Dedifferentiated amniotic fluid mesenchymal stem cell (primary cell): ENCODE measurements around the gene GABRG3.
"Not testable (repeated sequence)": the region's sequence is repeated elsewhere in the genome, so short reads cannot be mapped to it uniquely, and the experiment has no call there.

Experiments
- DNase-seq: peaks from one replicate; pipeline ENCODE4 v3.0.0-alpha.2; 2016; ENCODE audit errors: extremely low spot score

The GABRG3 gene

DNA sequence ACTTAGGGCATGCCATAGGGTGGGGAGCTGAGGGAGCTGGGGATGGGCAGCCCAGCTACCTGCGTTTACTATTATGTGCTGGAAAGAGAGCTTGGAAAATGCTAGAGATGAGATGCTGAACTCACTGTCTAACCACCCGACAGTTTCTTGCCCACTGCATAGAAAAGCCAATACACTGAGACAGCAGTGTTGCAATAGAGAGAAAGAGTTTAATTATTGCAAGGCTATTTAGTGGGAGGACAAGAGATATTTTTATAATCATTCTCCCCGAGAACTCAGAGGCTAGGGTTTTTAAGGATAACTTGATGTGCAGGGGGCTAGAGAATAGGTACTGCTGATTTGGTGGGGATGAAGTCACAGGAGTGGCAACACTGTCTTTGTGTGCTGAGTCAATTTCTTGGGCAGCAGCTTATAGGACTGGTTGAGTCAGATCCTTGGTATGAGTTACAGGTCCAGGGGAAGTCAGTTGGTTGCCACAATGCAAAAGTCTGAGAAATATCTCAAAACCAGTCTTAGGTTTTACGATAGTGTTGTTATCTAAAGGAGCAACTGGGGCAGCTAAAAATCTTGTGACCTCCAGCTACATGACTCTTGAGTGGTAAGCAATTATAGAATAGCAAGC lies 205.9 kb downstream of the GABRG3 start:
- no peak for DNase-seq

DNA sequence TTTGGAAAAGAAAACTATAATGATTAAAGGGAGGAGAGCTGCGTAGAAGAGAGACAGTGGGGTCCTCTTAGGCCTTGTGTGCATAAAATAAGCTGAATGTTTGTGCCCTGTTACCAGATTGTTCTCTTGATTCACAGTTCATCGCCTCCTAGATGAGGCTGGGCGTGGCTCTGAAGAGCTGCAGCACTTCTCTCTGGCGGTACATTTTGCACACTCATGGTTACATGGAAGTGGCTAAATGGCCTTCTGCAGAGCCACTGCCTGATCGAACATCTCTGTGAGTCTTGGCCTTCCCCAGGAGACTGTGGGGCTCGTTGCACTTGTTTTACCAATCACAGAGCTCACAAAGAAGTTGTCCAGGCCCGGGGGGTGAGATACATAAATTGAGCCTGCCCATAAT lies 208.8 kb downstream of the GABRG3 start:
- DNase-seq: no peak

DNA sequence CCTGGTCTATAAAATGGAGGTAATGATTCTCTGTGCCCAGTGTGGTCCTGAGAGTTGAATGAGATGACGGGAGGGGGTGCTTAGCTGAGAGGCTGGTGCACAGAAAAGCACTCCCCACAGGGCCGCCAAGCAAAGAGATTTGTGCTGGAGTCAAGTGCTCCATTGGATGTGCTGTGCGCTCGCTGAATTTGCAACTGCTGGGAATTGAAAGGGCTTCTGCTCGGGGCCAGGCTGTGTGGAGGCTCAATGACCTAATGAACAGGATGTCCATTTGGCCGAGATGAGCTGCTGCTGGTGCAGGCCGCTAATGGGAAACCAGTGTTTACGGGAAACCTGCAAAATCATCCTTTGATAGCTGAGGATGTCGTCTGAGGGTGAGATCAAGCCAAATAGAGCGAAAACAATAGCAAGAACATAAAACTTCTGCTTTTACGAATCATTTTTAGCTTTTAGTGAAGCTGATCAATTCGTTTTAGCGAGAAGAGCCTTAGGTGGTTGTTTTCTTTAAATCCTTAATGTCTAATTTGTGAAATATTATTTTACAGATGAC lies 211.7 kb downstream of the GABRG3 start:
- no peak for DNase-seq

DNA sequence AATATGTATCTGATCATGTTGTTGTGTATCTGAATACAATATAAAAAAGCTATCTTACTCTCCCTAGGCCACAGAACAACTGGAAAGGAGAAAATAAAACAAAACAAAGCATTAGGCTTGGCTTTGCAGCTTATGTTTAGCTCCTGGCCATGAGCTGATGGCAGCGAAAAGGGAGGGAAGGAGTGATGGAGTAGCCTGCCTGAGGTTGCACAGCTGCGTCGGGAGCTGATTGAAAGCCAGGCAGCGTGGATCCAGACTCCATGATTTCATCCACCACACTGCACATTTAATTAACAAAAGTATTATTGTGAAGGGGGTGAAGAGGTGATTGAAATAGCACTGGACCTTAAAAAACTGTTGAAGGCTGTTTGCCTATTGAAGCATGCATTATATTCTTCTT lies 212.2 kb downstream of the GABRG3 start:
- DNase-seq: no peak

DNA sequence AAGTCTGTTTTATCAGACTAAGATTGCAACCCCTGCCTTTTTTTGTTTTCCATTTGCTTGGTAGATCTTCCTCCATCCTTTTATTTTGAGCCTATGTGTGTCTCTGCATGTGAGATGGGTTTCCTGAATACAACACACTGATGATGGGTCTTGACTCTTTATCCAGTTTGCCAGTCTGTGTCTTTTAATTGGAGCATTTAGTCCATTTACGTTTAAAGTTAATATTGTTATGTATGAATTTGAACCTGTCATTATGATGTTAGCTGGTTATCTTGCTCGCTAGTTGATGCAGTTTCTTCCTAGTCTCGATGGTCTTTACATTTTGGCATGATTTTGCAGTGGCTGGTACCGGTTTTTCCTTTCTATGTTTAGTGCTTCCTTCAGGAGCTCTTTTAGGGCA lies 220.5 kb downstream of the GABRG3 start:
- not testable (repeated sequence) for DNase-seq

DNA sequence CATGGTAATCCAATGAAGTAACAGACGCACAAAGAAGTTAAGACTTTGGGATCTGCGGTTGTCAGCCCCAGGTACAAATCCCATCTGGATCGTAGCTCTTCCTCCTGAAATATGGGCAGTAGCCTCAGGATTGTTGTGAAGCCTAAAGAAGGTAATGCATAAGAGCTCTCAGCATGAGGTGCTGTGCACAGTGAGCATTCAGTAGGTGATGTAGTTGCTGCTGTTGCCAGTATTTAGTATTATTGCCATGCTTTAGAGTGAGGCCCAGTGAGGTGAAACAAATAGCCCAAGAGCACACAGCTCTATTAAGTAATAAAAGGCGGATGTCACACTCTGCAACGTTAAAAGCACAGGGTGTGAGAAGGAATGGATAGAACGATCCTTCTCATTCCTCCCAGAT lies 225.7 kb downstream of the GABRG3 start:
- no peak for DNase-seq

DNA sequence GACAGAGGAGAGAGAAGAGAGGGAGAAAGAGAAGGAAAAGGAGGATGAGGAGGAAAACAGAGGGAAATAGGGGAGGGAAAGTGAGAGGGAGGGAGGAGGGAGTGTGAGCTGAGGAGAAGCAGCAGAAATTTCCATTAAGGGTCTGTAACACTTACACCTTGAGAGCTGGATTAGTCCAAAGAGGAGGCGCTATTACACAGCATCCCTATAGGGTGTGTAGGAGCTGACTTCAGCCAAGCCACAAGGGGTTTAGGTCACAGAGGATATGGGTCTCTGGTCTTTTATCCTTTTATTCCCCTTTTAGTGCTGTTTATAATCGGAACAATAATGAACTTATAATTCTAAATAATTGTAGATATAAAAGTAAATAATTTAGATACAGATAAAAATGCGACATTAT lies 230.4 kb downstream of the GABRG3 start:
- DNase-seq: no peak

DNA sequence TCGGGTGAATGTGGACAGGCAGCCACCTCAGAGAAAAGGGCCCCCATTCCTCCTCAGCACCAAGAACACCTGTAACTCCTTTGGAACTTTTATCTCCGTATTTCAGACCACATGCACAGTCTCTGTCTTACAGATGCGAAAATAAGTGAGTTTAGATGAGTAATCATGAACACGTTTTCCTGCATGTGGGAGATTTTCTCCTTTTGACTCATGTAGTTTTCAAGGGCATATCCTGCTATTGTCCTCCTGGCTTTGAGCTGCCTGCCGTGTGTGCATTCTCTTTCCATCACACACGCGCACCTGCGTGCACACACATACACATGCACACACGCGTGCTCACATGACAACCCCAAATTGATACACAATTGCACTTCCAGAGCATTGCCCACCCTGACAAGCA lies 239.2 kb downstream of the GABRG3 start:
- DNase-seq: no peak

DNA sequence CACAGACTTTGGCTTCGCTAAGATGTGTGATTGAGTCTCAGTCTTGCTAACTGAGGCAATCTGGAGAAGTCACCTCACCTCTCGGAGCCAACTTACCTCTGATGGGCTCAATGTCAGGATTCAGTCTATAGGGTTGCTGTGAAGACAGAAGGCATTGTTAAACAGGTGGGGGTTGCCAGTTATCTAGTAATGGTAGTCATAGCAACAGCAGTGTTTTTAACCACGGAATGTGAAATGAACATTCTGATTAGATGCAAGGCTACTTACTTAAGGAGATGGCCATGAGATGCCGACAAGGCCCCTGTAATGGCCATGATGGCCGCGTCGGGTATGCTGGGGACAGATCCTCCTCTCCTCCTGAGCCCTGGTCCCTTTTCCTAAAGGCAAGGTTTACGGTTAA lies 243.1 kb downstream of the GABRG3 start:
- DNase-seq: no peak

DNA sequence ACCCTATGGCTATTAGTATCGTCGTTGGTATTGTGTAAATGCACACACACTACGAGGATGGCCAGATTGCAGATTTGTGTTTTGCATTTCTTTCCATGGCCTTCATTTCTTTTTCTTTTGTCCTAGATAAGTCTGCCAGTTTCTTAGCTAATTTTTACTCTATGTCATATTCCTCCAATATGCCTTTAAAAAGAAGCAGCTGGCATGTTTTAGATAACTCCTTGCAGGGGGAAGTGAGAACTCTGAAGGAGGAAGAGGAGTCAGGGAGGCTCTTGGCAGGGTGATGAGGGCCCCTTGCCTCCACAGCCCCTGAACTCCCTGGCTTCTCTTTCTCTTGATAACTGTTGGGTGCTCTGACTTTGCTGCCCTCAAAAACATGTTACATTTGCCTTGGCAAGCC lies 244.0 kb downstream of the GABRG3 start:
- DNase-seq: no peak

DNA sequence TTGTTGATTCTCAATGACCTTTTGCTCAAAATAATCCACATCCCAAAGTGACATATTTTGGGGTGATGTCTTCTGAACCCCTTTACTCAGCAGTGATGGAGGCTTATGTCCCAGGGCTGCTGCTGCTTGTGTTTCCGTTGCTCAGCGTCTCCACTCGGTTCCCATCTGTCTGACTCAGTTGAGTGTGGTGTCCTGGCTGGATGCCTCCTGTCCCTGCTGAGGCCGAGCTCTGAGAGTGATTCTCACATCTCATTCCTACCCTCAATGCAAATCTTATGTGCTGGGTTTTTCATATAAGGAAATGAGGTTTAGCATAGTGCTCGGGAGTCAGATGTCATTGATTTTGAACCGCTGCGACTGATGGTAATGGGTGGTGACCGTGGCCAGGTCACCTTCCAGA lies 247.4 kb downstream of the GABRG3 start:
- no peak for DNase-seq

DNA sequence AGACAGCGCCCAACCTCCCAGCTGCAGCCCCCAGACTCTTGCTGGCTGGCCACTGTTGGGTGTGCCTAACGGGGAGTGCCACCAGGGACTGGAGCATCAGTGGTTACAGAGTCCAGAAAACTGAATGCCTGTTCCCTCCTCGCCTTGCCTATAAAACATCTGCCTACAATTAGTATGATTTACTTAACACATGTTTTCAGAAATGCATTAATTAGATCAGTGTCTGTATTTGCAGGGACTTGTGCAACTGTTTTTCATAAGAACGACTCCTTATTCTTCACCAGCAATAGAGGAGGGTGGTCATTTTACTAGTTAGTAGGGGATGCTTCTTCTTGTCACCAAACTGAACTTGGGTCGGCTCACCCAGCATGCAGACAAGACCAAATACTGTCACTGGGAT lies 248.7 kb downstream of the GABRG3 start:
- DNase-seq: no peak

DNA sequence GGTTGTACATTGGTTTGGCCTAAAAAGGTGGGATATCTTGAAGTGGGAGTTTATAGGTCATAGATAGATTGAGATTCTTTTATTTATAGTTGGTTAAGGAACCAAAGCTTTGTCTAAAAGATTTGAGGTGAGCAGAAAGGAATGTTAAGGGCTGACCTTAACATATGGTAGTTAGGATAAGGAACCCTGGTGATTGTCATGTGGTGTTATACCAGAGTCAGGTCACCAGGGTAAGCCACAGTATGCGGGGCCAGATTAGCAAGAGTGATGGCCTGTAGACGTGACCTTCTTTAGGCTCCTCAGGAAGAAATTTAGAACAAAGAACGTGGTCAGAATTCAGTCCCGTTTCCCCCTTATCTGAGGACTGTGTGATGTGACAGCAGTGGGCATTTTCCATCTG lies 249.2 kb downstream of the GABRG3 start:
- DNase-seq: no peak

DNA sequence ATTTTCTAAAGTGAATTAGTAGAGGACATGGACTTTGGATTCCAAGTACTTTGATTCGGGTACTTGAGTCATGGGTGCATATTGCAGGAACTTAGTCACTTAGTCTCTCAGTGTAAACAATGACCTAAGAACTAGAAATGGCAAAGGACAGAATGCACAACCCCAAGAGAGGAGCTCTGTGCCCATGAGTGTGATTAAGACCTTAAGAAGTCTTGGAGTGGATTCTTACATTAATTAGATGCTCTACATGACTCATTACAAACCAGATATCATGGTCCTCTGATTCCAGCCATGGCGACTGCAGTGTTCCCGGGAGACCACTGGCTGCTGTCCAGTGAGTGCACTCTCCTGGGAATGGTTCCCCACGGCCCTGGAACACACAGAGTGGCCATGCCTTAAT lies 251.5 kb downstream of the GABRG3 start:
- no peak for DNase-seq

DNA sequence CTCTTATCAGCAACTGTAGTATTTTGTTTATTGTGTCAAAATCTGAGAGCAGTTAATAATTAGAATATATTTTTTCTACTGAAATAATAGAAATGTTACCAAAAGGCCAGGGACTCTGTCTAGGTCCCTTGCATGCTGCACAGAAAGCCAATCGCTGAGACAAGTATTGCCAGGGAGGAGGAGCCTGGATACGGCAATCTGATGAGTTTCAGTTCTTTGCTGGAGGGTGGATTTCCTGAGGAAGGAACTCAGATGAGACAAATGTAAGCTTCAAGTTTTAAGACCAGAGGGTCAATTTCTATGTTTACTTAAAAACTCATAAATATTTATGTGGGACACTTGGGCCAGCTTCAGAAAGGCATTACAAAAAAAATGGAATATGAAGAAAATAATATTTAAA lies 252.2 kb downstream of the GABRG3 start:
- DNase-seq: no peak

DNA sequence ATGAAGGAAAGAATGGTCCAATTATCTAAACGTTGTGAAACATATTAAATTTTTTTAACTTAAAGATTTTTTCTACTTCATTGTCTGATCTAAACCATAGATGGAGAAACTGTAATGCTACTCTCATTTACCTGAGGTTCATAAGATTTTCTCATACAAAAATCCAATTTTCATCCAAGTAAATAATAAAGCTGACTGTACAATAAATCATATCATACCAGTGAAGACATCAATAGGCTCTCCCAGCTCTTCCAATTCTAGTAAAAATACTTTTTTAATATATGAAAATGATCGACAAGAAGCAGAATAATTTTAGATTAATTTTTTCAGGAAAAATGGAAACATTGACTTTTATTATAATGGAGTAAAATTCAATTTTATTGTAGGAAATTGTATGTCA lies 260.8 kb downstream of the GABRG3 start:
- no peak for DNase-seq

DNA sequence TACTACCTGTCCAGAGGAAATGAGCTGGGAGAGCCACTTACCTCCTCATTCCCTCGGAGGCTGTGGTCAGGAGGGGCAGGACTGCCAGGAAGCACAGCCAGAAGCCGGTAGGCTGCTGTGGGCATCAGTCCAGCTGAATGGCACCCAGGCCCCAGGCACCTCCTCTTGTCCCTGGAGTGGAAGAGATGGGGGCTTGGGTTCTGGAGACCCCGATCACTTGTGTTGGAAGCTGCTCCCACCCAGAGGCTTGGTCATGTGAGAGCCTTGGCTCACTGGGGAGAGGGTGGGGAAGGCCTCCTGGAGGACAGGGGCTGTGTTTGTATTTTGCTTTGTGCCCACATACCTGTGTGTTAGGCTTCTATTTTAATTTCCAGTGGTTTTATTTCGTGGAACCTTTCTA lies 261.9 kb downstream of the GABRG3 start:
- no peak for DNase-seq

DNA sequence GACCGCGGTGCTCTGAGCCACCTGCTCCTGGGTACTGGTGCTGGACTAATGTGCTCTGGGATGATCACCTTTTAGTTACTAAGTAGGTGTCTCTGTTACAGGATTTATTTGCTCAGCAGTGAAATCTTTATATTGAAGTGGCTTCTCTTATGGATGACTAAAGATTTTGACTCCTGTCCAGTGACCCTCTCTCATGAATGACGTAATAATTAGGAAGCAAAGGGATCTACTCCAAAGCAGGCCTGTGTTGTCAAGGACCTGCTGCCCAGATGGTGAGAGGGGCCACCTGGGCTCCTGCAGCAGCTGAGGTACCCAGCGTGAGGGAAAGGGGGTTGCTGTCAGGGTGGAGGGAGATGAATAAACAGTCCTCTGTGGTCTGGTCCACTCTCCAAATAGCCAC lies 263.6 kb downstream of the GABRG3 start:
- DNase-seq: no peak

DNA sequence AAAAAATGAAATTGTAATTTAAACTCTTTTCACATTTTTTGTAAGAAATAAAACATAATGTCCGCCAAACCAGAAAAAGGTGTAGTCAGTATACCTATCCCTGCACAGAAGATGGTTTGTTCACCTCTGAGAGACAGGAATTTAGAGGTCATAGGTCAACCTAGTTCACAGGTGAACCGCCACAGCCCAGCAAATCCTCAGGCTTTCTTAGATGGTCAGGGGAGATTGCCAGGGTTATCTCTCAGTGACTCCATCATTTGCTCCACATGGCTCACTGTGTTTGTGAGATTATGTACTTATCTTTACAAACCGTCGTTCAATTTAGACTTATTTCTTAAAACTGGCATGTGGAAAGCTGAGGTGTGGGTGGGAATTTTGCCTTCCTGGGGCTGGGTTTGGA lies 264.2 kb downstream of the GABRG3 start:
- DNase-seq: no peak

DNA sequence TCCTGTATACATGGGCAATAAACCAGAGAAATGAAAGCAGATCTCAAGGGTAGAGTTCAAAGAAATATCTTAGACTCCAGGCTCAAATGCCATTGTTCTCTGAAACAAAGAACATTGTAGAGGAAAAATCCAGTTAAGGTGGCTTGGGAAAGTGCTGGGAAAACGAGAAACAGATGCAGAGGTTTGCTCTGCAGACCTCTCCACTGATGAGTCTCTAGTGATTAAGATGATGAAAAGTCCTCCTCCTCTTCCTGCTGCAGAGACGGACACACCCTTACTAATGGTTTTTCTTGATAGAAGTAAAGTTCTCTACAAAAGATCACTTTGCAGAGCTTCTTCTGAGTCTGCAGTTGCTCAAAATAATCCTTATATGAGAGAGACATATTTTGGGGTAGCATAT lies 264.7 kb downstream of the GABRG3 start:
- no peak for DNase-seq

DNA sequence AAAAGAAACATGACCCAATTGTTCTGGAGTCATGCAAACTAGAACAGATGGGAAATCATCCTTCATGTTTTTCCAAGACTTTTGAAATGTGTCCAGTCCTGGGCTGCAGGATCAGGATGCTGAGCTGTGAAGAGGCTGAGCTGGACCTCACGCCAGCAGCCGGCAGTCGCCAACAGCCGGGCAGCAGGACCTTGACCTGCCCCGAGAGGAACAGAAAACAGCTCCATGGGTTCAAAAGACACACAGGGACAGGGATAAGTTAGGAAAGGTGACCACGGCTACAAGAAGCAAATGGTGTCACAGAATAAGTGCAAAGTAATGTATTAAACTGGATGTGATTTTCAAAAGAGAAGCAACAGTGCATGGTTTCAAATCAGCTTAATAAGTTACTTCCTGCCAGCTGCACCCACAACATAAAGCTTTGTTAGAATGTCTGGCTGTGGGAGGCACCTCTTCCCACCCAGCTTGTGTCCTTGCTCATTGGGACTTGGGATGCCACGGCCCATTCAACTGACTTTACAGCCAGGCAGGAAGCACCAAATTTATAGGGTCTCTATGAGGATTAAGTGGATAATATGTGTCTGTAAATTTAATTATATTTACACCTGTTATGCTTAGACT lies 266.4 kb downstream of the GABRG3 start:
- DNase-seq: no peak

DNA sequence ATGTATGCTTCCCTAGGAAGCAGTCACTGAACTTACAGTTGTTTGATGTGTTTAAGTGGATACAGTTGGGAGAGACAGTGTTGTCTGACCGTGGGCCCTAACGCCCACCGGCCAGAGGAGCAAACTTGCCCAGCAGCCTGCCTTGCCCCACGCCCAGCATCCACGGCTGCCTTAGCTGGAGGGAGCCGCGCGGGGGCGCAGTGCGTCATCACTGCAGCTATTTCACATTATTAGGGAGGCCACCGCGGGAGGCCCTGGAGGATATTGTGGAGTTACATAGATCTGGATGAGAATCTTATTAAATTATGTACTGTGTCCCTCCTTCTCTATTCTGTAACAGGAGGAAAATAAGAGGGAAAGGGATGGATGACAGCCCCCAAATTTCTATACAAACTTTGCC lies 267.2 kb downstream of the GABRG3 start:
- no peak for DNase-seq

DNA sequence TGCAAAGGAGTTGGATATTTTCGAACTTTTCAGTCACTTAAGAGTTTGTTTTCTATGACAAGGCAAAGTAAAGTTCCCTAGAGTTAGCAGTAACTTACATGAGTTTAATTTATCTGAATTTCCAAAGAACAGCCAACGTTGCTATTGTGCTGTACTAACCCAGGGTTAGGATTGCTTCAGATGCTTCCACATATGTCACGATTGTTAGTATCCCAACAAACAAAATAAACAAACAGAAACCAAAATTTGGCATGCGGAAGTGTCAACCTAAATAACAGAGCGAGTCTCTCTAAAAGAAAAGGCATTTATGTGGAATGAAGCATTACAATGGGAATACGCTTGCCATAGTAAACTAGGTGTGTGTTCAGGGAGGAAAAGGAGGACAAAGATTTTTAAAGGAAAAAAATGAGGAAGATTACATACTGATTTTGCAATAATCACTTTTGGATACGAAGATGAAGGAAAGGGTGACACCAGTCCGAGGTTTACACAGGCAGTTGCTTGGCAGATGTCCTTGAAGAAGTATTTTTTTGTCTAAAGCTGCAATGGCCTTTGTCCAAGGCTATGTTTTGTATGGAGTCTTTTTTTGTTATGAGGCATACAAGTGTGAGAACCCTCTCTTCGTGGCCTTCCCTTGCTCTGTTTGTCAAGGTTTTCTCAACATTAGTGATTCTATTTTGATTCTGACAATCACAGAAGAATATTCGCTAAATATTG lies 267.9 kb downstream of the GABRG3 start:
- no peak for DNase-seq
